Prostate gland (tissue), 2 donors: Measurements from ENCODE around the gene CAPRIN1.

Source experiments
- CTCF ChIP-seq, 4 experiments: fragments of 200-600 bp in 2 of 4; fragments of 450-650 bp in 2 of 4; sonication (generic) in 2 of 4; IDR thresholded peaks; 1 replicate in 3 of 4; 2 replicates in 1 of 4; pipeline ENCODE4 v1.5.1; 2016 to 2019; ENCODE audit warnings: antibody characterized with exemption in 4 of 4, mild to moderate bottlenecking in 2 of 4, moderate library complexity in 2 of 4
- POLR2AphosphoS5 ChIP-seq: sonication (generic); formaldehyde crosslinking; IDR thresholded peaks from one replicate; pipeline ENCODE4 v1.6.1; 2017; ENCODE audit warnings: antibody characterized with exemption

DNA sequence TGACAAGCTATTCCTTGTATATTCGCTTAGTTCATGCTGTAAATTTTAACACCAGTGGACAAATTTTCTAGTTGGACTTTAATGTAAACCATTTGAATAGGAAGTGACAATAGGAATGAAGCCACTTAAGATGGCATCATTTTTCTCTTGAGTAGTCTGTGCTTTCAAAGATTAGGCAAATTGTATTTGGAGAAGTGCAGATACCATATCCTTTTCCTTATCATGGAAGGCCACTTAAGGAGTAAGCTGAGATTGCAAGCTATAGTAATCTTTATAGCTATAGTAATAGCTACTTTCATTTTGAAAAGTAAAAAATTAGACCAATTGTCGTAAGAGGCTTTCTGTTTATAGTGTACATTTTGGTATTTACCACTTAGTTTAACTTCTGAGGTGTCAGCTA is 12.8 kb downstream of the CAPRIN1 start:
- TF ChIP-seq POLR2AphosphoS5 = no peak
- no peak for TF ChIP-seq CTCF (IDR thresholded peaks at IDR 0.05)
